ENCODE results near the gene PLXNA2. TPM values are rescaled to one million over a fixed set of nuclear protein-coding genes. Genes with fewer than 3 reads are reported as not detected.
A peak's percentile ranks its signal among the peaks of the same experiment; 100 is the strongest.

Gene PLXNA2
- polyA plus RNA-seq, 4 donors = 10.7 to 17.8 (median 12.8) TPM

DNA sequence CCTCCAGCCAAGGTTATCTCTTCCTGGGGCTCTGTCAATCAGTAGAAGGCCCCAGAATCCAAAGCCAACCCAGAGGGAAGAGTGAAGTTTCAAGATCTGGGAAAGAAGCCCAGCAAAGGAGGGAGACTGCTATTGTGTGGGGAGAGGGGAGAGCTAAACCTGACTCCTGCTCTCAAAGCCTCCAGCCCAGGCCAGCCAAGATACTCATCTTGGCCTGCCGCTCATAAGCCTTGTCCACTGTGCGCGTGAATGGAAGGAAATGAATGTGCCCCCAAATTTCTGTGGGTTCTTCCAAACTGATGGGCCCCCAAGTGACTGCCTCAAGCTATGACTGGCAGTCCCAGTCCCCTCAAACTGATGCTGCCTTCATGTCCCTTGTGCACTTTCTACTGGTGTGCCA, 2.0 kb downstream of the PLXNA2 start:
- no peaks in the 10 kb centered on the region for H3K36me3 ChIP-seq (ENCODE audit: control insufficient read depth in 3 of 3, insufficient read depth in 2 of 3, low read depth in 1 of 3, low read length in 3 of 3)
- WGBS, 3 donors = 32 to 61% (median 35%) methylated on average over 3 of the region's 3 CpGs
- H3K27me3 ChIP-seq (ENCODE audit: control insufficient read depth in 3 of 3, insufficient read depth in 3 of 3, low read length in 3 of 3) = peaks cover 0 to 20% (median 0%) of the 10 kb centered on the region in 3 donors
- FAIRE-seq (no peak), DNase-seq (peak in 1 of 2 donors; percentile 31)
- peaks cover 0 to 53% (median 8%) of the 10 kb centered on the region in 3 donors for H3K4me1 ChIP-seq (ENCODE audit: control insufficient read depth in 3 of 3, insufficient read depth in 2 of 3, low read depth in 1 of 3, low read length in 2 of 3)
- no peaks in the 10 kb centered on the region for H3K9me3 ChIP-seq (ENCODE audit: control insufficient read depth in 2 of 2, insufficient read depth in 1 of 2, low read depth in 1 of 2, low read length in 1 of 2)
- H3K4me3 ChIP-seq (ENCODE audit: low read depth in 1 of 3, low read length in 3 of 3) = peak overlapping the region in 2 of 3 donors; percentile 68 to 77
- peak overlapping the region in 2 of 3 donors; percentile 22 to 85 for H3K27ac ChIP-seq (ENCODE audit: low read depth in 1 of 3, low read length in 2 of 3)

DNA sequence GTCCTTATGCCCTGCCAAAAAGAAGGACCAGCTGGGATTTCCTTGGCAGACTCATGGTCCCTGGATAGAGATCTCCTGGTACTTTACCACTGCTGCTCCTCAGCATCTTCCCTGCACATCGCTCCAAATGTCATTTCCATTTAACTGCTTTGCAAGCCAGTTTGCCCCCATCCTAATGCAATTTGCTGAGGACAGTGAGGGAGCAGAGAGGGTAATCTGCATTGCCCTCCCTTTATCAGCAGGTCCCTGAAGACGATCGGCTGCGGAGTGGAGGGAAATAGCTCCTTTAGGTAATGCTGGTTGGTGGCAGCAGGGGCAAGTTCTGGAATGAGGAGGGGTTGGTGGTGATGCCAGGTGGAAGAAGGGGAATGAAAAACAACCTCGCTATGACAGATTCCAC, 2.7 kb downstream of the PLXNA2 start:
- FAIRE-seq = no peak
- peak overlapping the region in 2 of 3 donors; percentile 14 to 48 for H3K27ac ChIP-seq (ENCODE audit: low read depth in 1 of 3, low read length in 2 of 3)
- H3K4me1 ChIP-seq (ENCODE audit: control insufficient read depth in 3 of 3, insufficient read depth in 2 of 3, low read depth in 1 of 3, low read length in 2 of 3) = peaks cover 4 to 58% (median 13%) of the 10 kb centered on the region in 3 donors
- WGBS, 3 donors = 22 to 53% (median 33%) methylated on average over 5 of the region's 5 CpGs
- H3K9me3 ChIP-seq (ENCODE audit: control insufficient read depth in 2 of 2, insufficient read depth in 1 of 2, low read depth in 1 of 2, low read length in 1 of 2) = no peaks in the 10 kb centered on the region
- peak in 1 of 2 donors; percentile 23 for DNase-seq
- H3K27me3 ChIP-seq (ENCODE audit: control insufficient read depth in 3 of 3, insufficient read depth in 3 of 3, low read length in 3 of 3) = peaks cover 0 to 20% (median 0%) of the 10 kb centered on the region in 3 donors
- H3K36me3 ChIP-seq (ENCODE audit: control insufficient read depth in 3 of 3, insufficient read depth in 2 of 3, low read depth in 1 of 3, low read length in 3 of 3) = peaks cover 0 to 3% (median 0%) of the 10 kb centered on the region in 3 donors
- peak overlapping the region in 2 of 3 donors; percentile 68 to 77 for H3K4me3 ChIP-seq (ENCODE audit: low read depth in 1 of 3, low read length in 3 of 3)

GRCh38 chr1:208240662-208241355, 3.4 kb downstream of the PLXNA2 start:
- peak overlapping the region in 2 of 3 donors; percentile 15 to 24 for H3K27ac ChIP-seq (ENCODE audit: low read depth in 1 of 3, low read length in 2 of 3)
- H3K4me1 ChIP-seq (ENCODE audit: control insufficient read depth in 3 of 3, insufficient read depth in 2 of 3, low read depth in 1 of 3, low read length in 2 of 3) = peaks cover 4 to 65% (median 17%) of the 10 kb centered on the region in 3 donors
- FAIRE-seq (no peak), DNase-seq (no peak)
- H3K27me3 ChIP-seq (ENCODE audit: control insufficient read depth in 3 of 3, insufficient read depth in 3 of 3, low read length in 3 of 3) = peaks cover 0 to 17% (median 0%) of the 10 kb centered on the region in 3 donors
- no peaks in the 10 kb centered on the region for H3K9me3 ChIP-seq (ENCODE audit: control insufficient read depth in 2 of 2, insufficient read depth in 1 of 2, low read depth in 1 of 2, low read length in 1 of 2)
- WGBS, 3 donors = 22 to 68% (median 25%) methylated on average over 3 of the region's 3 CpGs
- H3K36me3 ChIP-seq (ENCODE audit: control insufficient read depth in 3 of 3, insufficient read depth in 2 of 3, low read depth in 1 of 3, low read length in 3 of 3) = peaks cover 0 to 3% (median 0%) of the 10 kb centered on the region in 3 donors
- peak overlapping the region in 2 of 3 donors; percentile 68 to 77 for H3K4me3 ChIP-seq (ENCODE audit: low read depth in 1 of 3, low read length in 3 of 3)

- DNase-seq (peak; percentile 84 to 86), FAIRE-seq (no peak)
- 17 to 55% (median 31%) methylated on average over 10 of the region's 10 CpGs for WGBS, 3 donors
- peaks cover 0 to 17% (median 0%) of the 10 kb centered on the region in 3 donors for H3K27me3 ChIP-seq (ENCODE audit: control insufficient read depth in 3 of 3, insufficient read depth in 3 of 3, low read length in 3 of 3)
- H3K9me3 ChIP-seq (ENCODE audit: control insufficient read depth in 2 of 2, insufficient read depth in 1 of 2, low read depth in 1 of 2, low read length in 1 of 2) = no peaks in the 10 kb centered on the region
- peaks cover 6 to 67% (median 17%) of the 10 kb centered on the region in 3 donors for H3K4me1 ChIP-seq (ENCODE audit: control insufficient read depth in 3 of 3, insufficient read depth in 2 of 3, low read depth in 1 of 3, low read length in 2 of 3)
- H3K36me3 ChIP-seq (ENCODE audit: control insufficient read depth in 3 of 3, insufficient read depth in 2 of 3, low read depth in 1 of 3, low read length in 3 of 3) = peaks cover 0 to 7% (median 0%) of the 10 kb centered on the region in 3 donors
- H3K4me3 ChIP-seq (ENCODE audit: low read depth in 1 of 3, low read length in 3 of 3) = peak overlapping the region in 1 of 3 donors; percentile 68
- H3K27ac ChIP-seq (ENCODE audit: low read depth in 1 of 3, low read length in 2 of 3) = peak overlapping the region; percentile 70 to 77 (median 70)
These were observed 4.5 kb downstream of the PLXNA2 start for GRCh38 chr1:208239473-208240381.

DNA sequence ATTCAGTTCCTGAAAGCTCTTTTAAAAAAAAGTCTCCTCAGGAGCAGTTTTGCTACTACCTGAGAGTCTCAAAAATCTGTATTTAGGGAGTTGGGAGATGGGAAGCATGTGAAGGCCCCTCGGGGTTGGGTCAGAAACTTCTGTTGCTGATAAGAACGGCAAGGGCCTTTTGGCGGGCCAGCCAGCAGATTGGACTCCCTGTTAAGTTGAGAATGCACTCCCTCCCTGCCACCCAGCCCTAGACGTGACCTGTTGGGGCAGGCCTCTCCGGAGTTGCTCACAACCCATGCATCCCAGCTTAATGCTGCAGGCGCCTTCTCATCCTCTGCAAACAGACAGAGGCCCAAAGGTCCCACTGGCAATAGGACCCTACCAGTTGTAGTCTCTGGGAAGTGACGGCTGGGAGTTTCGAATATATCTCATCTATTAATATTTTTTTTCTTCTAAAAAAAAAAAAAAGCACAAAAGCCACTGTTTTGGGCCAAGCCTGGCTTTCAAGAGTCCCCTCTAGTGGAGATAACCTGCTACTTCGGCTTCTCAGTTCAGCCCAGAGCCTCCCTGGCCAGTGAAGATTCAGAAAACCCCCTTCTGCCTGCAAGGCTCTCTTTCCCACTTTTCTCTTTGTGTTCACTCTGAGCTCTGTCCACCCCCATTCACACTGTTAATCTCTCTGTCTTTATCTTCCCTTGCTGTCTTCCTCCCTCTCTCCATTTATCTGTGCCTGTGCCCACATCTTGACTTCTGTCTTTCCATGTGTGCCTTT, 5.3 kb downstream of the PLXNA2 start:
- H3K4me3 ChIP-seq (ENCODE audit: low read depth in 1 of 3, low read length in 3 of 3) = peak overlapping the region in 1 of 3 donors; percentile 21
- FAIRE-seq (no peak), DNase-seq (peak in 1 of 2 donors; percentile 53)
- H3K27ac ChIP-seq (ENCODE audit: low read depth in 1 of 3, low read length in 2 of 3) = peak overlapping the region; percentile 70 to 77 (median 70)
- H3K4me1 ChIP-seq (ENCODE audit: control insufficient read depth in 3 of 3, insufficient read depth in 2 of 3, low read depth in 1 of 3, low read length in 2 of 3) = peaks cover 11 to 63% (median 17%) of the 10 kb centered on the region in 3 donors
- WGBS, 3 donors = 16 to 33% (median 20%) methylated on average over 9 of the region's 9 CpGs
- H3K27me3 ChIP-seq (ENCODE audit: control insufficient read depth in 3 of 3, insufficient read depth in 3 of 3, low read length in 3 of 3) = peaks cover 0 to 14% (median 0%) of the 10 kb centered on the region in 3 donors
- no peaks in the 10 kb centered on the region for H3K9me3 ChIP-seq (ENCODE audit: control insufficient read depth in 2 of 2, insufficient read depth in 1 of 2, low read depth in 1 of 2, low read length in 1 of 2)
- peaks cover 0 to 9% (median 0%) of the 10 kb centered on the region in 3 donors for H3K36me3 ChIP-seq (ENCODE audit: control insufficient read depth in 3 of 3, insufficient read depth in 2 of 3, low read depth in 1 of 3, low read length in 3 of 3)

GRCh38 chr1:208237241-208237640, 6.9 kb downstream of the PLXNA2 start:
- DNase-seq (no peak), FAIRE-seq (no peak)
- Histone ChIP-seq H3K27ac (ENCODE audit: low read depth in 1 of 3, low read length in 2 of 3) (peak overlapping the region in 1 of 3 donors; percentile 13), H3K9me3 (ENCODE audit: control insufficient read depth in 2 of 2, insufficient read depth in 1 of 2, low read depth in 1 of 2, low read length in 1 of 2) (no peaks in the 10 kb centered on the region), H3K27me3 (ENCODE audit: control insufficient read depth in 3 of 3, insufficient read depth in 3 of 3, low read length in 3 of 3) (peaks cover 0 to 5% (median 0%) of the 10 kb centered on the region in 3 donors), H3K4me3 (ENCODE audit: low read depth in 1 of 3, low read length in 3 of 3) (no peak overlapping the region), H3K4me1 (ENCODE audit: control insufficient read depth in 3 of 3, insufficient read depth in 2 of 3, low read depth in 1 of 3, low read length in 2 of 3) (peaks cover 11 to 66% (median 17%) of the 10 kb centered on the region in 3 donors), H3K36me3 (ENCODE audit: control insufficient read depth in 3 of 3, insufficient read depth in 2 of 3, low read depth in 1 of 3, low read length in 3 of 3) (peaks cover 0 to 9% (median 0%) of the 10 kb centered on the region in 3 donors)
- 67 to 81% (median 67%) methylated on average over 8 of the region's 8 CpGs for WGBS, 3 donors

GRCh38 chr1:208235982-208236761, 8.0 kb downstream of the PLXNA2 start:
- peaks cover 11 to 59% (median 13%) of the 10 kb centered on the region in 3 donors for H3K4me1 ChIP-seq (ENCODE audit: control insufficient read depth in 3 of 3, insufficient read depth in 2 of 3, low read depth in 1 of 3, low read length in 2 of 3)
- peak; percentile 63 to 93 for DNase-seq
- no peak overlapping the region for H3K4me3 ChIP-seq (ENCODE audit: low read depth in 1 of 3, low read length in 3 of 3)

More at GRCh38 chr1:208235982-208236761, 8.0 kb downstream of the PLXNA2 start:
- H3K27ac ChIP-seq (ENCODE audit: low read depth in 1 of 3, low read length in 2 of 3) = peak overlapping the region in 2 of 3 donors; percentile 76 to 83
- peaks cover 0 to 9% (median 0%) of the 10 kb centered on the region in 3 donors for H3K36me3 ChIP-seq (ENCODE audit: control insufficient read depth in 3 of 3, insufficient read depth in 2 of 3, low read depth in 1 of 3, low read length in 3 of 3)
- no peak for FAIRE-seq
- H3K27me3 ChIP-seq (ENCODE audit: control insufficient read depth in 3 of 3, insufficient read depth in 3 of 3, low read length in 3 of 3) = no peaks in the 10 kb centered on the region
- H3K9me3 ChIP-seq (ENCODE audit: control insufficient read depth in 2 of 2, insufficient read depth in 1 of 2, low read depth in 1 of 2, low read length in 1 of 2) = no peaks in the 10 kb centered on the region
- WGBS, 3 donors = 6 to 22% (median 7%) methylated on average over 17 of the region's 17 CpGs
